GM18520 (cell line): ENCODE results near the gene COL1A1.
A peak's percentile ranks its signal among the peaks of the same experiment; 100 is the strongest.

Experiments used
- ATAC-seq: cut with Tn5 transposase; IDR thresholded peaks from one replicate; pipeline ENCODE4 v1.9.1; 2021; ENCODE audit not compliant: unreplicated experiment

COL1A1 gene

GRCh38 chr17:50213026-50214022 lies 11.9 kb upstream of the COL1A1 start:
- peak; percentile 84 for ATAC-seq

DNA sequence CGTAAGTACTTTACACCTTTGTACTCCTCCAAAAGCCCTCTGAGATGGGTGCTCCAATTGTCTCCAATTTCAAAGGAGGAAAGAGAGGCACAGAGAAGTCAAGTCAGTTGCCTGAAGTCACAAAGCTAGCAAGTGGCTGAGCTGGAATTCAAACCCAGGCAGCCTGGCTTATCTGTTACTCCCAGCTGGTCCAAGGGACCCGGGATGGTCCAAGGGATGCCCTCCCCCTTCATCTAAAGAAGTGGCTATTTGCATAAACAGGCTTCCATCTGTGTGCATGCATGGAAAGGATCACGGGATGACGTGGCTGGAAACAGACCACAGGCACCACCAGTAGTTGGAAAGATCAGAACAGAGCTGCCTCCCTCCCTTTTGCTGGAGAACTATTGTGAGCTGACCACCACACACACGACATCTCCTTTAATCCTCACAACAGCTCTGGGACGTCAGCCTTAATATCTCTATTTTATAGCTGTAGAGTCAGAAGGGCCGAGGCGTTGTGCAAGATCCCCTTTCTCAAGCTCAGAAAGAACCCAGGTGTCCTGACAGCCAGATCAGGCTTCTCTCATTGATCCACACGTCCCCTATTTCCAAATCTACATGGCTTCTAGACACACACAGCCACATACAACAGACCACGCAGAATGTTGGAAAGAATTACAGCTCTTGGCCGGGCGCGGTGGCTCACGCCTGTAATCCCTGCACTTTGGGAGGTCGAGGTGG lies 10.9 kb upstream of the COL1A1 start:
- no peak for ATAC-seq

- no peak for ATAC-seq
Observed at GRCh38 chr17:50211249-50212120, 10.1 kb upstream of the COL1A1 start.

DNA sequence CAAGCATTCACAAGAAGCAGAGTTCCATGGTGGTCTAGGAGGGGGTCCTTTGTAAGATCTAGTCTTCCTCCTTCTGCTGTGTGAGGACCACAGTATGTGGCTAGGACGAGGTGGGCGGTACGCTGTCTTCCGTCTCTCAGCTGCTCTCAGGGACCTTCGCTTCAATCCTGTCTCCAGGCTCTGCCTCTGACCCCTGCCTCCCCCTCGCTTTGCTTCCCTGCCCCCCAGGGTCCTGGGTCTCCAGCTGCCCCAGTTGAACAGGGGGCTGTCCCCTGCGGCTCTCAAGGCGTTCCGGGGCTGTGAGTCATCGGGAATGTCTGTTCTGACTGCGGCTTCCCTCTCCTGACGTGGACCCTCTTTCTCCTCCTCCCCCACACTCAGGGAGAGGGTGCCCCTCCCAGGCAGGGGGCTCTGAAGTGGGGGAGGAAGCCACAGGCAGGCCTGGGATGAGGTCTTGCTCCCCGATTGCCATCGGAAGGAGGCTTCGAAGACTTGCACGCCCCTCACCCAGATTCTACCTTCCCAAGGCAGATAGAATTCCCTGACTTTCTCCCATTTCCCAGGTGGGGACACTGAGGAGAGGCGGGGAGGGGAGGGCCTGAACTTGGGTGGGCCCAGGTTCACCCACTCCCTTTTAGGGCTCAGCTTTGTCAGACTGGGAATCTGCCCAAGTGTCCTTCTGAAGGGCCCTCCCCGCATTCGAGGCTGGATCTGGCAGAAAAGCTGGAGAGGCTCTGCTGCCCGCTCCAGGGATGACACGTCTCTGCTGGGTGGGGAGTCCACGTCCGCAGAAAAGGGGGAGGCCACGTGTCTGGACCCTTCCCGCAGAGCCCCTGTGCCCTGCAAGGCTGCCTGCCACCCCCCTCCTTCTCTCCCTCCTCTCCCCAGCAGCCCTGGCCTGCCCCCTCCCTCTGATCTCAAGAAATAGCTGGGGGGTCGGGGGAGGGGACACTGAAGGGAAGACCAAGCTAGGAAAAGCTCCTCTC lies 9.1 kb upstream of the COL1A1 start:
- ATAC-seq: no peak

- no peak for ATAC-seq
Observed at GRCh38 chr17:50209472-50210239, 8.2 kb upstream of the COL1A1 start.

DNA sequence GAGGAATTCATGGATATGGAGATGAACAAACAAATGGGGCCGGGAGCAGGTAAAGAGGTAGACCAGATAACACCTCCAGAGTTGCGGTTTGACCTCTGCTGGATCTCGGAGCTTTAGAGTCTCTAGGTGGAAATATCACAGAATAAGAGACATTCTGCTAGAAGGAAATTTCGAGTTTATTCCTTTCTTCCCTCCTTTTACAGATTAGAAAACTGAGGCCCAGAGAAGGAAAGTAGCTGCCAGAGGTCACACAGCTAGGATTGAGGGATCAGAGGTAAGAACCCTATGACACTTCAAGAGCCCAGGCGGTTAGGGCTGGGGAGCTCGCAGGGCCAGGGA lies 7.7 kb upstream of the COL1A1 start:
- no peak for ATAC-seq

- no peak for ATAC-seq
Observed at GRCh38 chr17:50208611-50209061, 7.2 kb upstream of the COL1A1 start.

- ATAC-seq: no peak
Observed at GRCh38 chr17:50207792-50208567, 6.5 kb upstream of the COL1A1 start.

- ATAC-seq: no peak
Observed at GRCh38 chr17:50207315-50207714, 5.9 kb upstream of the COL1A1 start.

GRCh38 chr17:50206604-50207293 lies 5.3 kb upstream of the COL1A1 start:
- no peak for ATAC-seq

DNA sequence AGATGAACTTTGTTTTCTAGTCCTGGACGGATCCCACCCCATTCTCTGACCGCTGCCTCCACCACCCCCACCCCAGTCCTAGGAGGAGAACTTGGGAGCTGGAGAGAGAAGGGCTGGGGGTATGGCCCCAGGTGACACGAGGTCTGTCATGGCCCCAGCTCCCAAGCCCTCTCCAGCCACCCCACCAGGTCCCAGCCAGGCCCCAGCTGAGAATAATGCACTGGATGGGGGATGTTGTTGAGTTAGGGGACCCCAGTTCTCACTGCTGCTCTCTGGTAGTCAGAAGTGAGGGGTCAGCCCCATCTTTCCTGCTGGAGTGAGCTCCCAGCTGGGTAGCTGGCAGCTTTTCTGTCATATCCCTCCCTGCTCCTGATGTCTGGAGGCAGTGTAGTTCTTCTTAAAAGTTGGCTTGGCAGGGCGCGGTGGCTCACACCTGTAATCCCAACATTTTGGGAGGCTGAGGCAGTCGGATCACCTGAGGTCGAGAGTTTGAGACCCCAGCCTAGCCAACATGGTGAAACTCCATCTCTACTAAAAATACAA lies 4.6 kb upstream of the COL1A1 start:
- ATAC-seq: no peak

DNA sequence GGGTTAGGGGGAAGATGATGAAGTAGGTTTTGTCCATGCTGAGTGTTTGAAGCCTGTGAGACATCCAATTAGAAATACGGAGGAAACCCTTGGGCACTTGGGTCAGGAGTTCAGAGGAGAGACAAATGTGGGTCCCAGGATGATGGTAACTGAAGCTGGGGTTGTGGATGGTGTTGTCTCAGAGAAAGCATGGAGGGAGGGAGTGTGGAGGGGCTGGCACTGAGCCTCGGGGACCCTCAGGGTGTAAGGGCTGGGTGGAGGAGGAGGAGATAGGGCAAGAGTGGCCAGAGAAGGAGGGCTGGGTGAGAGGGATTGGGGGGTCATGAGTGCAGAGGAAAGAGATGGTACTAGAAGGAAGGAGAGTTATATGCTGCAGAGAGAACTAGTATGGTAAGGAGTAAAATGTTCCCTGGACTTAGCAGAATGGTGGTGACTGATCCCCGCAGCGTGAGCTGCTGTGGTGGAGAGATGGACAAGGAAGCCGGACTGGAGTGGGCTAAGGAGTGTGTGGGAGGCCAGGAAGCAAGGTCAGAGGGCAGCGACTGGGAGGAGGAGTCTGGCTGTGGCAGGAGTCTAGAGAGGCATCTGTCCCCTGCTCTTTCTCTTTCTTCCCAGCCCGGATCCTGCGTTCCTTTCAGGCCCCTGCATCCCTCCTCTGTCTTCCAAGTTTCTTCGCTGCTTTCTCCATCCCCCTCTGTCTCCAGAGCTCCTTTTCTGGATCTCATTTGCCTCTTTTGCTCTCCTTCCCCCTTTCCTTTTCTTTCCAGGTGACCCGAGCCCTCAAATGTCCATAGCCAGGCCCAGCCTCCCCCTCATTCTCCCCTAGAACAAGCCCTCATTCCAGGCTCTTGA lies 3.9 kb upstream of the COL1A1 start:
- ATAC-seq: no peak

GRCh38 chr17:50204431-50204830 lies 3.0 kb upstream of the COL1A1 start:
- ATAC-seq: no peak

DNA sequence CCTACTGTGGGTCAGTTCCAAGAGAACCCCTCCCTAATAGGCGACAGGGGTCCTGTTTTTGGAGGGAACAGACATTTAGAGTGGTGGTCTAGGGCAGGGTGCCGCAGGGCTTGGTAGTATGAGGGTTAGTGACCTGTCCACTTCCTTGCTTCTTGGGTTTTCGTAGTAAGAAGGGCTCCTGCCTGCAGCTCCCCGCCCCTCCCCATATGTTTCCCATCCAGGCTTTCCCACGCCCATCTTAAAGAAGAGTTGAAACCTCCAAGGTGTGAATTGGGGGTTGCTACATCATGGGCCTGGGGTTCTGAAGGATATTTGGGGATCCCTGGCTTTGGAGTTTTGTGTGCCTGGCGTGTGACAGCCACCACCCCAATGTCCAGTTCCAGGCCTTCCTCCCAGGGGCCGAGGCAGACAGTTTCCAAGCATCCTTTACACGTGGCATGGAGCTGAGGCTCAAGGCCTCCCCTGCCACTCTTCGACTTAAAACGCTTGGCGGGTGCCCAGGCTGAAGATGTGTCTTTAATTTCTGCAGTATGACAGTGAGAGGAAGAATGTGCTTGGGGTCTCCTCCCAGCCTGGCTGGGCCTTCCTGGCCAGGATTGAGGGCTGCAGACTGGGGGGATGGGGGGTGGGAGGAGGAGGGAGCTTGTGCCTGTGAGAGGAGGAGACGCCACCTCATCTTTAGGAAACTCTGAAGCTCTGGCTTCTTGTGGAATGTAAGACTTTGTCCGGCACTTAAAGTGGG lies 2.3 kb upstream of the COL1A1 start:
- ATAC-seq: no peak

DNA sequence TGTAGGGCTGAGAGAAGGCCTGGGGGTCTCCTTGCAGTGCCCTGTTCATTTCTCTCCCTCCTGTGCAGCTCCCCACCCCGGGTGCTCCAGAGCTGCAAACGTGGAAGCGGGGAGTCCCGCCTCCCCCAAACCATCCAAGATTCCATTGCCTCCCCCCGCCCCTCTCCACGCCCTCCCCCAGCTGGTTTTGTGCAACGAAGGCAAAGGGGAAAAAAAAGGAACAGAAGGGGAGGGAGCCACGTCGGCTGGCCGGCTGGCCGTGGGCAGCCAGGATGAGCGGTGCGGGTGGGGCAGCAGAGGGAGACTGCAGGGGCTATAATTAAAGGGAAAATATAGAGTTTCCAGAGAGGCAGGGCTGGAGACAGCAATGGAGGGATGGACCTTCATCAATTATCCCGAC lies 1.7 kb upstream of the COL1A1 start:
- no peak for ATAC-seq
